H7 (cell line): Measurements from ENCODE around the gene TYMS. TPM values are rescaled to one million over a fixed set of nuclear protein-coding genes. Genes with fewer than 3 reads are reported as not detected.

Experiments used
- DNase-seq: peaks from one replicate; pipeline ENCODE4 v3.0.0; 2012
- H3K27me3 ChIP-seq: 2 replicates; pipeline ENCODE4 v1.6.0; 2011; ENCODE audit warnings: mild to moderate bottlenecking, low read length; ENCODE audit not compliant: control insufficient read depth, insufficient read depth
- H3K36me3 ChIP-seq: replicated peaks from 2 replicates; pipeline ENCODE4 v1.5.1; 2011; ENCODE audit warnings: low read length; ENCODE audit not compliant: control insufficient read depth, insufficient read depth
- H3K4me3 ChIP-seq: 2 replicates; pipeline ENCODE4 v1.5.1; 2011; ENCODE audit warnings: low read depth, mild to moderate bottlenecking, control low read depth, low read length, moderate library complexity; ENCODE audit not compliant: insufficient read depth
- total RNA-seq: library from RNA; depleted of rRNA; stranded (reverse); fragments of >200 nt; shearing (Covaris generic); gene quantifications from 2 replicates; pipeline ENCODE4 v1.2.3, GENCODE V29; 2014; rRNA removed

Gene TYMS
- 30.2 and 44.8 TPM in 2 replicates for total RNA-seq

DNA sequence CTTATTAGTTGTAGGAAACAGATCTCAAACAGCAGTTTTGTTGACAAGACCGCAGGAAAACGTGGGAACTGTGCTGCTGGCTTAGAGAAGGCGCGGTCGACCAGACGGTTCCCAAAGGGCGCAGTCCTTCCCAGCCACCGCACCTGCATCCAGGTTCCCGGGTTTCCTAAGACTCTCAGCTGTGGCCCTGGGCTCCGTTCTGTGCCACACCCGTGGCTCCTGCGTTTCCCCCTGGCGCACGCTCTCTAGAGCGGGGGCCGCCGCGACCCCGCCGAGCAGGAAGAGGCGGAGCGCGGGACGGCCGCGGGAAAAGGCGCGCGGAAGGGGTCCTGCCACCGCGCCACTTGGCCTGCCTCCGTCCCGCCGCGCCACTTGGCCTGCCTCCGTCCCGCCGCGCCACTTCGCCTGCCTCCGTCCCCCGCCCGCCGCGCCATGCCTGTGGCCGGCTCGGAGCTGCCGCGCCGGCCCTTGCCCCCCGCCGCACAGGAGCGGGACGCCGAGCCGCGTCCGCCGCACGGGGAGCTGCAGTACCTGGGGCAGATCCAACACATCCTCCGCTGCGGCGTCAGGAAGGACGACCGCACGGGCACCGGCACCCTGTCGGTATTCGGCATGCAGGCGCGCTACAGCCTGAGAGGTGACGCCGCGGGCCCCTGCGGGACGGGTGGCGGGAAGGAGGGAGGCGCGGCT is at the start of gene TYMS:
Gene TYMS, plus strand, starts transcription at position 343 of the 690 bp plus-strand sequence. Its CDS starts 90 bp downstream, at position 433.
- peaks cover 12% of the 10 kb centered on the region for H3K36me3 ChIP-seq
- peak; percentile 90 for DNase-seq
- peak within 1 kb of the TSS; percentile 95 for H3K4me3 ChIP-seq
- H3K27me3 ChIP-seq = no peaks in the 10 kb centered on the region

DNA sequence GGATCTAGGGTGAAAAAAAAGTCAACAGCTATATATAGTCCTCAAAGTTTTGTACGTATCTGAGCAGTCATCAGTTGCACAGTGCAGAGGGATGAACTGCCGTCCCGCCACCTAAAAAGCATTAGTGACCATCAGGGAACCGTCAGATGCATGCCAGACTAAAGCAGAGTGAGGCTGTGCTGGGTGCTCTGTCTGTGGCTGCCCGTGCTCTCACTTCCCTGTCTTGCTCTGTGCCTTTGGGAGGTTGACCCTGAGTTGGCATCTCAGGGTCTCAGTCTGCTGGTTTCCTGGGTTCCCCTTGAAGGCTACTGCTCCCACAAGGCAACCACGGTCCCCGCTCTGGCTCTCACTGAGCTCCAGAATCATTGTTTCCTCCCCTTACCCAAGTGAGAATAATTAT is 49.5 kb upstream of the TYMS start:
- no peak for DNase-seq

DNA sequence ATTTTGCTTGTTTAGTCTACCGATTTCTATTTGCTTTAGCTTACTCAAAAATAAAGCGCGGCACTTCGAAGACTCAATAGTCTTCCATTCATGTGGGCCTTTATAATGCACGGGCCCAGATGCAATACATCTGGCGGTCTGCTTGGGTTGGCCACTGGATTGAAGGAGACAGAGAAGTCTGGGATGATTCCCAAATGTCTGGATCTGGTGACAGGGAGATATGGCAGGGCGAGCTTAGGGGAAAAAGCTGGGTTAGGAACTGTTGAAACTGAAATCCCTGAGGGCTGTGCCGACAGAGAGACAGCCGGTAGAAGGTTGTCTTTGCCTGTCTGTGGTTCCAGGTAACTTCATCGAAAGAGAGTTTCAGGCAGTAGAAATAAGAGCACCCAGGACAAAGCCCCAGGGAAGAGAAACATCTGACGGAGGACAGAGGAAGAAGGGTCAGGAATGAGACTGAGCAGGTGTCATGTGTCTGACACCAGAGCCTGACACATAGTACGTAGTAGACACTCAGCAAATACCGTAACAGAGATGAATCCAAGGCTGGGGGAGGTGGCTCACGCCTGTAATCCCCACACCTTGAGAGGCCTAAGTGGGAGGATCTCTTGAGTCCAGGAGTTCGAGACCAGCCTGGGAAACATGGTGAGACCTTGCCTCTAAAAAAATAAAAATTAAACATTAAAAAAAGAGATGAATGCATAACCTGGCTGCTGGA is 47.1 kb upstream of the TYMS start:
- Histone ChIP-seq H3K36me3 (no peaks in the 10 kb centered on the region), H3K4me3 (no peak overlapping the region), H3K27me3 (no peaks in the 10 kb centered on the region)
- DNase-seq = no peak

More for the DNA sequence above, 49.5 kb upstream of the TYMS start:
- Histone ChIP-seq H3K4me3 (no peak overlapping the region), H3K36me3 (no peaks in the 10 kb centered on the region), H3K27me3 (no peaks in the 10 kb centered on the region)

DNA sequence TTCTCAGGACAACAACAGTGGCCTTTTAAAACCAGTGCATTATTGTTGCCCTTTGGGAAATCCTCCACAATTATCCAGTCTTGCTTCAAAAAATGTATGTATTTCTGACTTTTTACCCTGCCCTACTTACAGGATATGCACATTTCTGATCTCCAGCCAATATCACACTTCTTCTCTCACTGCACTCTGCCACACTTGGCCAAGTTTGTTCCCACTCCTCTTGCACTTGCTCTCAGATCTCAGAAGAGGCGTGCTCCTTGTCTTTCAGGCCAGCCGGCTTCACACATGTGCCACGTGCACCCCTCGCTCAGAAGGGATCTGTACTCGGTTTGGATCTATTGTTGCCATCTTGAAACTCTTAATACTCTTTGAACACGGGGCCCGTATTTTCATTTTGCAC is 45.3 kb upstream of the TYMS start:
- DNase-seq = no peak
- no peak overlapping the region for H3K4me3 ChIP-seq
- H3K36me3 ChIP-seq = no peaks in the 10 kb centered on the region
- H3K27me3 ChIP-seq = no peaks in the 10 kb centered on the region

DNA sequence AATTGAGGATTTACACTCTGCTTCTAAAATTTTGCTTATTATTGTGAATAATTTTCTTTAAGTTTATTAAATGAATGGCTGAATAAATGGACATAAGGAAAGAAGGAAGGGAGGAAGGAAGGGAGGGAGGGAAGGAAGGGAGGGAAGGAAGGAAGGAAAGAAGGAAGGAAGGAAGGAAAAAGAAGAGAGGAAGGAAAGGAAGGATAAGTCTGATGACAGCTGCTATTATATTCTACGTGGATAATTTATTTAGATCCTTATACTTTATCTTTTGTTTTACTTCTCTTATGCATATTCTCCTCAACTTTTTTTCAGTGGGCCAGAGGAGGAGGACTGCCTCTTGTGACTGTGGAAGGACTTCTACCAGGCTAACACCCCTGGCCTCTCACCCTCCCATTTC is 43.3 kb upstream of the TYMS start:
- Histone ChIP-seq H3K27me3 (no peaks in the 10 kb centered on the region), H3K36me3 (no peaks in the 10 kb centered on the region), H3K4me3 (no peak overlapping the region)
- no peak for DNase-seq

DNA sequence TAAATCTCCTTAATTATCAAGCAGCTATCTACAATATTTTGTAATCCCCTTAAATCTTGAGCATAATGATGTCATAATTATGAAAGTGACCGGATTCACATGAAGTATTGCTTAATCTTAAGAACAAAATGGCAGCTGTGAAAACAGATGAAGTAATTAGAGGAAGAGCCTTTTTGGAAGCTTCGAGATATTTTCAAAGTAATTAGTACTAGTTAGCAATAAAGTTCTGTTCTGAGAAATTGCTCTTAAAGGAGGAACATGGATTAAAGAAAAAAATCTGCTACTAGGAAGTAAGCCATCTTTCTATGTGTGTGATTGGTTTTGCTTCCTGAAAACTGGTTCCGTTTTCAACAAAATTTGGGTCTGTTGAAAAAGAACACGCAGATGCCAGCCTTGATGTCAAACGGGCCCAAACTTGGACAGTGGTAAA is 42.3 kb upstream of the TYMS start:
- Histone ChIP-seq H3K4me3 (no peak overlapping the region), H3K27me3 (no peaks in the 10 kb centered on the region), H3K36me3 (no peaks in the 10 kb centered on the region)
- no peak for DNase-seq

DNA sequence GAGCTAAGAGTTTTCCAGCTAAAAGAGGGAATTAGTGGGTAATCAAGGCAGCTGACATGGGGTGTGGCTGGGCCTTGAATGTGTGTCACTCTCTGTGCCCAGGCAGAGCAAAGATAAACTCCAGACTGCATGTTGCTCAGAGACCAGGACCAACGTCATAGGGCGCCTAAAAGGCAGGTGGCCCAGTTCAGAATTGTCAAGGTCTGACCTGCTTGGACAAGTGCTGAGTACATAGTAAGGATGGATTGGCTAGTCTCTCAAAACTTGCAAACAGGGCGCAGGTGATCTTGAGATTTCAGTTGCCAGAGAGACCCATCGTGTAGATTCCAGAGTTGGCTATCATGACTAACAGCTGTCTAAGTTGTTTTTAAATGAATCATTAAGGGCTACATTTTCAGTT is 41.7 kb upstream of the TYMS start:
- no peaks in the 10 kb centered on the region for H3K36me3 ChIP-seq
- no peak overlapping the region for H3K4me3 ChIP-seq
- no peak for DNase-seq
- no peaks in the 10 kb centered on the region for H3K27me3 ChIP-seq

DNA sequence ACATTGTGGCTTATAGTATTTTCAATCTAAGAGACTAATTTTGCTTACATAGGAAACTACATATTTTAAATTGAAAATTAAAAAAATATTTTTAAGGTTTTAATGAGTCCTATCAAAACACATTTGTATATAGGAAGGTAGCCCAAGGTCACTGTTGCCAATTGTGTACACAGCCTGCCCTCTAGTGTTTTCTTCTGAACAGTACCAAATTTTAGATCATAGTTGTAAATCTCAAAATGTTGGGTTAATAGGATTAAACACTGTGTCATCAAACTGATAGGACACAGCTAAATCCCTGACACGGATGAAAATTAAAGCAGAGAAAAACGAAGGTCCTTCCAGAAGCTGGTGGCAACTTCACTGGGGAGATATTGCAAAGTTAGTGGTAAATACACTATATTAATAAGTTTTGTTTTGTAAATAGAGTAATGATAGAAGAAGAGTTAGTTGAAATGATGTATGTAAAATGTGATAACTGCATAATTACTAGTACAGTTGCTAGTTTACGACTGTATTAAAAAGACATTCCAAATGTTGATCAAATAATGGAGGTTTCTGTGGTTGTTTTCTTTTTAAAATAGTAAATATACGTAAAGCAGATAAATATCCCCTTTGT is 41.0 kb upstream of the TYMS start:
- no peaks in the 10 kb centered on the region for H3K27me3 ChIP-seq
- DNase-seq = no peak

DNA sequence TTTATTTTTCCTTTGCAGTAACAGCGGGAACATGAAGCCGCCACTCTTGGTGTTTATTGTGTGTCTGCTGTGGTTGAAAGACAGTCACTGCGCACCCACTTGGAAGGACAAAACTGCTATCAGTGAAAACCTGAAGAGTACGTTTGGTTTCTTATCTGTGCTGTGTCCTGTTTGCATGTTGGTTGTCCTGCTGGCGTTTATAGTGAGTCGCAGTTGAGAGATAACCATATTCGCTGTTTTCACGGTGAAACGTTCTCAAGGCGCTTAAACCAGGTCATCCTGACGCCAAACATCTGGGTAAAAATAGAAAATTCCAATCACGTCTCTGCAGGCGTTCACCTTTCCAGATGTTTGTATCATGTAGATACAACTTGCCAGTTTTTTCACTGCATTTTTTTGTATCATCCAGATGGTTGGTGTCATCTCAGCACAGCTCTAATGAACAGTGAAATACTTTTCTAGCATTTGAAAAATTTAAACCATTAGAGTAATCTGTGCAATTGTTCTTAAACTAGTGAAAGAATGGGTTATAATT is 39.4 kb upstream of the TYMS start:
- Histone ChIP-seq H3K36me3 (no peaks in the 10 kb centered on the region), H3K4me3 (no peak overlapping the region), H3K27me3 (no peaks in the 10 kb centered on the region)
- DNase-seq = no peak

More for the DNA sequence above, 41.0 kb upstream of the TYMS start:
- H3K36me3 ChIP-seq = no peaks in the 10 kb centered on the region
- H3K4me3 ChIP-seq = no peak overlapping the region

DNA sequence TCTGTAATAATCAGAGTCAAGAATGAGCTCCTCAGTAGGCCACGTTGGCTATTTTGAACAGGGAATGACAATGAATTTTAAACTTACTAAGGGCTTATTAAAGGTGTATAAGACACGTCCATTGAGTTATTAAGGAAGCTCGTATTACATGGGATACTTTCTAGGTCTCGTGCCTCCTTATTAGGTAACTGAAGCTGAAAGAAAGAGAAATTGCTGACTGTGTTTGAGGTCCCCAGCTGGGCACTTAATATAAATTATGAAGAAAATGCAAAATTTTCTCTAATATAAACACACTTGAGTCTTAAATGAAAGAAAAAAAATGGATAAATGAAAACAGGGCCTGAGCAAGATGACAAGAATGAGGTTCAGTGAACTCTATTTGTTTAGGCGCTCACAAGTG is 38.8 kb upstream of the TYMS start:
- no peak for DNase-seq
- no peaks in the 10 kb centered on the region for H3K27me3 ChIP-seq
- no peaks in the 10 kb centered on the region for H3K36me3 ChIP-seq
- H3K4me3 ChIP-seq = no peak overlapping the region

DNA sequence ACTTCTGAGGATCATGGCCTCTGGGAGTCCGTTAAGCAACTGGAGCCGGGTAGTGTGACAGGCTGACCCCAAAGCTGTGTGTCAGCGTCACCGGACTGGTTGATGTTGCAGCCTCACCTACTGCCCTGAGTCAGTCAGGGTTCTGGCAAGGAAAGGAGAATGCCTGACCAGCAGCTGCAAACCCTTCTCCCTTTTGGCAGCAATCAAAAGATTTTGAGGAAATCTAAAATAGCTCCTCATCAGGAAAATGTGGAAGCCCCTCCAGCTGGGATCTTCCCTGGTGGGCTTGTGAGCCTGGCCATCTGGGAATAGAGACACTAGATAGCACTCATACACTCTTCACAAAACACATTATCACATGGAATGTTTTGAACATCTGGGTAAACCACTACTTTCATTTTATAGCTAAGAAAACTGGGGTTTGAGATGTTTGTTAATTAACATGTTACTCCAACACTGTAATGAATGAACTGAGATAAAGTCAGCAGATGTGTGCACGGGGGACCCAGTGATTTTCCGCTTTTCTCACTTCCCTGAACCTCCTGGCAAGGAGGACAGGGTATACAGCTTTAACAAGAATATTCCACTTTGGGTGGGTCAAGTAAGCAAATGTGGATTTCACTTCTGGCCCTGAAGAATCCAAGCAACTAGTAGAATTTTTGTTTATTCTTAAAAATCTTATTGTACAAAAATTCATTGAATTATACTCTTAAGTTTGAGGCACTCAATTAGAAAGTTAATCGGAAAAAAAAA is 36.0 kb upstream of the TYMS start:
- no peak overlapping the region for H3K4me3 ChIP-seq
- DNase-seq = no peak

DNA sequence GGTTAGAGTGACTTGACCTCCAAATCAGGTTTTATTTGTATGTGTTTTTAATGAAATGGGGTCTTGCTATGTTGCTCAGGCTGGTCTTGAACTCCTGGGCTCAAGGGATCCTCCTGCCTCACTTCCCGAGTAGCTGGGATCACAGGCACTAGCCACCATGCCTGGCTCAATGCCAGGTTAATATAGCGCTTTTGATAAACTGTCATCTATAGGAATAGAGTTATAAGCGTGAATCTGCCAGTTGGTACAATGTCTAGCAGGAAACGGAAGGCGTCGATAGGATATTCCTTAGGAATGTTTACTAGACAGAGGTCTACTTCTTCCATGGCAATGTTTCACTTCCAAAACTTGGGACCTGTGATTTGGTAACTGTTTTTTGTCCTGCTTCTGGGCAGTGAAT is 35.2 kb upstream of the TYMS start:
- no peak overlapping the region for H3K4me3 ChIP-seq
- no peak for DNase-seq

More for the DNA sequence above, 36.0 kb upstream of the TYMS start:
- no peaks in the 10 kb centered on the region for H3K27me3 ChIP-seq
- no peaks in the 10 kb centered on the region for H3K36me3 ChIP-seq

DNA sequence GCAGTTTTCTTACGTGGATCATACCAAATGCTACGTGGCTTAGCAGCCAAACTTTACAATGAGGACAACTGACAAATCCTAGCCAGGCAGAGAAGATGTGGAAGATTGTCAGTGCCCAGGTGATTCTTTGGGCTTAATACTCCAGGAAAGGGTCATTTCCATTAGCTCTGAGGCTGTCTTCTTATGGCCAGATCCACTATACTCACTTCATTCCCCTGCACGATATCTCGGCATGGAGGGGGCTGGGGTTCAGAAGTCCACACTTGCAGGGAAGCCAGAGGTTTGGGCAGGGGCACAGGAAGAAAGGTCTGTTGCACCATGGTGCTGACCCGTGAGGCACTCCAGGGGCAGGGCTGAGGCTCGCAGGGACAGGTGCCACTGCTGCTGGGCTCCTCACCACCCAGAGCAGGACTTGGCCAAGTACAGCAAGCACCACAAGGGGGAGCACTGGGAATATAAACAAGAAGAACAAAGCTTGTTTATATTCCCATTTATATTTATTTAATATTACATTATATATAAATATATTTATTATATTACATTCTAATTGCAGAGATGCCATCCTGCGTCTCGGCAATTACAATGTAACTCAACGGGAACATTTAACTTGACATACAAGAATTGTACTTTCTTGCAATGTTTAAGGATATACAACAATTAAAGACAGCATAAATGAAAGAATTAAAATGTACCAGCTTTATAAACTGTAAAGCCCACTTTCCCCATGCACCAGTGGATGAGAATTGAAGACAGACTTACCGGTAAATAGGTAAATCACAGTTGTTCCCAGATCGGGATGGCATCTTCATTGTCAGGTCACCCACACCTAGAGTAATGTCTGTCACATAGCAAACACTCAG is 33.5 kb upstream of the TYMS start:
- H3K4me3 ChIP-seq = no peak overlapping the region
- H3K27me3 ChIP-seq = no peaks in the 10 kb centered on the region
- DNase-seq = peak; percentile 59
- H3K36me3 ChIP-seq = no peaks in the 10 kb centered on the region

More for the DNA sequence above, 35.2 kb upstream of the TYMS start:
- Histone ChIP-seq H3K27me3 (no peaks in the 10 kb centered on the region), H3K36me3 (no peaks in the 10 kb centered on the region)
